D721Med (cell line): Measurements from ENCODE around the gene ANGPTL2.

ENCODE experiments used
- DNase-seq: peaks from one replicate; pipeline ENCODE4 v3.0.0; 2011; ENCODE audit warnings: low spot score; ENCODE audit not compliant: insufficient read length
- FAIRE-seq: peaks from 2 replicates; lab custom pipeline; 2011; peaks lifted over from hg19 to GRCh38; lab: Jason Lieb, UNC
- CTCF ChIP-seq: IDR thresholded peaks from 2 replicates; pipeline ENCODE4 v1.5.1; 2012; ENCODE audit warnings: mild to moderate bottlenecking, control low read depth; ENCODE audit not compliant: insufficient read depth; ENCODE audit errors: missing control alignments

Gene ANGPTL2

GRCh38 chr9:127055745-127056402, 66.6 kb downstream of the ANGPTL2 start:
- FAIRE-seq (no peak), DNase-seq (no peak)
- no peak for TF ChIP-seq CTCF

GRCh38 chr9:127053960-127054359, 68.5 kb downstream of the ANGPTL2 start:
- no peak for DNase-seq
- no peak for TF ChIP-seq CTCF
- FAIRE-seq, result no peak

- TF ChIP-seq CTCF, result no peak
- FAIRE-seq, result no peak
- DNase-seq, result no peak
Measured at GRCh38 chr9:127053057-127053821, 69.2 kb downstream of the ANGPTL2 start.

- FAIRE-seq, result no peak
- no peak for DNase-seq
- TF ChIP-seq CTCF, result no peak
Measured at GRCh38 chr9:127051881-127052595, 70.4 kb downstream of the ANGPTL2 start.

- DNase-seq (no peak), FAIRE-seq (no peak)
- TF ChIP-seq CTCF, result no peak
Measured at GRCh38 chr9:127050591-127051001, 71.8 kb downstream of the ANGPTL2 start.

GRCh38 chr9:127050152-127050551, 72.3 kb downstream of the ANGPTL2 start:
- no peak for DNase-seq
- FAIRE-seq, result no peak
- no peak for TF ChIP-seq CTCF

- TF ChIP-seq CTCF, result no peak
- no peak for FAIRE-seq
- no peak for DNase-seq
Measured at GRCh38 chr9:127049581-127049980, 72.9 kb downstream of the ANGPTL2 start.
